CD14-positive monocyte (primary cell): ENCODE results near the gene SALL3. TPM values are rescaled to one million over a fixed set of nuclear protein-coding genes. Genes with fewer than 3 reads are reported as not detected.
"Not testable (repeated sequence)": the region's sequence is repeated elsewhere in the genome, so short reads cannot be mapped to it uniquely, and the experiment has no call there.

Source experiments
- DNase-seq, 3 donors: peaks; one replicate each; pipeline ENCODE4 v3.0.0-alpha.2; 2011 to 2022
- H2AFZ ChIP-seq: 2 replicates; pipeline ENCODE4 v1.6.0; 2012; ENCODE audit warnings: mild to moderate bottlenecking, low read depth, low read length, inconsistent platforms; ENCODE audit not compliant: insufficient read depth, poor library complexity, severe bottlenecking
- H3K27ac ChIP-seq, 2 donors: 1 replicate in 1 of 2; 2 replicates in 1 of 2; pipeline ENCODE4 v1.5.1; 2012 to 2013; ENCODE audit warnings: low read length in 2 of 2, control low read depth in 1 of 2, inconsistent platforms in 1 of 2, low read depth in 1 of 2, mild to moderate bottlenecking in 1 of 2
- H3K27me3 ChIP-seq, 2 donors: one replicate each; pipeline versions ENCODE4 v1.6.0 to v1.6.1; 2011 to 2013; ENCODE audit warnings: low read length in 2 of 2; ENCODE audit not compliant: control insufficient read depth in 2 of 2, insufficient read depth in 2 of 2
- H3K36me3 ChIP-seq, 2 donors: replicated peaks in 1 of 2; 1 replicate in 1 of 2; 2 replicates in 1 of 2; pipeline versions ENCODE4 v1.5.1 to v1.6.1; 2012 to 2013; ENCODE audit warnings: low read length in 2 of 2, control low read depth in 1 of 2, inconsistent platforms in 1 of 2, mild to moderate bottlenecking in 1 of 2; ENCODE audit not compliant: insufficient read depth in 2 of 2, control insufficient read depth in 1 of 2
- H3K4me1 ChIP-seq, 2 donors: 1 replicate in 1 of 2; 2 replicates in 1 of 2; pipeline versions ENCODE4 v1.5.1 to v1.6.1; 2012 to 2013; ENCODE audit warnings: low read length in 2 of 2, control low read depth in 1 of 2, inconsistent platforms in 1 of 2, mild to moderate bottlenecking in 1 of 2, moderate library complexity in 1 of 2; ENCODE audit not compliant: insufficient read depth in 2 of 2, control insufficient read depth in 1 of 2
- H3K4me2 ChIP-seq: replicated peaks from 2 replicates; pipeline ENCODE3; 2012; ENCODE audit warnings: low read length, moderate library complexity, mild to moderate bottlenecking; ENCODE audit not compliant: poor library complexity, severe bottlenecking; ENCODE audit errors: extremely low read depth
- H3K4me3 ChIP-seq, 3 experiments: fragments of 200-600 bp in 1 of 3; sonication (generic) in 1 of 3; replicated peaks in 1 of 3; 1 replicate in 2 of 3; 2 replicates in 1 of 3; pipeline ENCODE4 v1.5.1; 2011 to 2013; ENCODE audit warnings: low read length in 3 of 3, mild to moderate bottlenecking in 3 of 3, control low read depth in 2 of 3, low read depth in 2 of 3, inconsistent platforms in 1 of 3, moderate library complexity in 1 of 3
- H3K79me2 ChIP-seq: 2 replicates; pipeline ENCODE4 v1.6.0; 2012; ENCODE audit warnings: mild to moderate bottlenecking, control low read depth, inconsistent platforms, low read length, moderate library complexity; ENCODE audit not compliant: insufficient read depth
- H3K9ac ChIP-seq: 2 replicates; pipeline ENCODE4 v1.6.0; 2017; ENCODE audit warnings: low read length, mild to moderate bottlenecking; ENCODE audit not compliant: insufficient read depth, poor library complexity, severe bottlenecking
- H3K9me3 ChIP-seq, 2 donors: replicated peaks in 1 of 2; 1 replicate in 1 of 2; 2 replicates in 1 of 2; pipeline versions ENCODE4 v1.5.1 to v1.6.1; 2012 to 2013; ENCODE audit warnings: low read length in 2 of 2, control low read depth in 1 of 2; ENCODE audit not compliant: control insufficient read depth in 1 of 2, insufficient read depth in 1 of 2
- H4K20me1 ChIP-seq: 2 replicates; pipeline ENCODE4 v1.6.0; 2012; ENCODE audit warnings: mild to moderate bottlenecking, low read length, control low read depth, moderate library complexity; ENCODE audit not compliant: insufficient read depth
- H3K27ac Mint-ChIP-seq, 7 donors: one replicate each; pipeline ENCODE4 v1.8.0; 2020; ENCODE audit warnings: mild to moderate bottlenecking in 7 of 7, mixed read lengths in 7 of 7, moderate library complexity in 6 of 7, inconsistent platforms in 2 of 7
- H3K27me3 Mint-ChIP-seq, 3 donors: one replicate each; pipeline ENCODE4 v1.8.0; 2021 to 2022; ENCODE audit warnings: low read depth in 3 of 3, mild to moderate bottlenecking in 3 of 3, mixed read lengths in 3 of 3, moderate library complexity in 3 of 3, inconsistent platforms in 1 of 3
- H3K36me3 Mint-ChIP-seq, 2 donors: one replicate each; pipeline ENCODE4 v1.8.0; 2020; ENCODE audit warnings: mixed read lengths in 2 of 2, inconsistent platforms in 1 of 2, mild to moderate bottlenecking in 1 of 2
- H3K4me1 Mint-ChIP-seq: one replicate; pipeline ENCODE4 v1.8.0; 2020; ENCODE audit warnings: mild to moderate bottlenecking, mixed read lengths
- H3K4me3 Mint-ChIP-seq, 2 donors: one replicate each; pipeline ENCODE4 v1.8.0; 2020; ENCODE audit warnings: mild to moderate bottlenecking in 2 of 2, mixed read lengths in 2 of 2, moderate library complexity in 1 of 2
- H3K9me3 Mint-ChIP-seq, 7 donors: one replicate each; pipeline ENCODE4 v1.8.0; 2020 to 2022; ENCODE audit warnings: mixed read lengths in 7 of 7, mild to moderate bottlenecking in 6 of 7, moderate library complexity in 6 of 7, inconsistent platforms in 2 of 7
- WGBS: methylation state at CpG from one replicate; pipeline ENCODE4 v1.1.5; 2013; ENCODE audit warnings: missing lambda C conversion rate; ENCODE audit not compliant: insufficient coverage; 5-methylcytosine and 5-hydroxymethylcytosine counted together
- intact Hi-C, 2 donors: fragments of 100-400 bp; cut with micrococcal nuclease; formaldehyde crosslinking; loops; one replicate each; pipeline versions ENCODE4 v1.15.0 to v1.15.1; 2023
- polyA plus RNA-seq, 3 donors: library from polyadenylated mRNA; depleted of rRNA in 1 of 3; unstranded in 2 of 3; stranded (reverse) in 1 of 3; fragments of 300-500 nt in 2 of 3; fragments of >200 nt in 1 of 3; fragmentation: Illumina TruSeq in 2 of 3; gene quantifications; 1 replicate in 2 of 3; 2 replicates in 1 of 3; pipeline ENCODE4 v1.2.3, GENCODE V29; 2012 to 2021
- TF ChIP-seq, protein P1 (sequence below): fragments of 200-600 bp; IDR thresholded peaks from one replicate; pipeline ENCODE4 v1.8.0; 2022; ENCODE audit warnings: antibody characterized with exemption, mild to moderate bottlenecking

The SALL3 gene
- polyA plus RNA-seq, 3 donors = not detected

DNA sequence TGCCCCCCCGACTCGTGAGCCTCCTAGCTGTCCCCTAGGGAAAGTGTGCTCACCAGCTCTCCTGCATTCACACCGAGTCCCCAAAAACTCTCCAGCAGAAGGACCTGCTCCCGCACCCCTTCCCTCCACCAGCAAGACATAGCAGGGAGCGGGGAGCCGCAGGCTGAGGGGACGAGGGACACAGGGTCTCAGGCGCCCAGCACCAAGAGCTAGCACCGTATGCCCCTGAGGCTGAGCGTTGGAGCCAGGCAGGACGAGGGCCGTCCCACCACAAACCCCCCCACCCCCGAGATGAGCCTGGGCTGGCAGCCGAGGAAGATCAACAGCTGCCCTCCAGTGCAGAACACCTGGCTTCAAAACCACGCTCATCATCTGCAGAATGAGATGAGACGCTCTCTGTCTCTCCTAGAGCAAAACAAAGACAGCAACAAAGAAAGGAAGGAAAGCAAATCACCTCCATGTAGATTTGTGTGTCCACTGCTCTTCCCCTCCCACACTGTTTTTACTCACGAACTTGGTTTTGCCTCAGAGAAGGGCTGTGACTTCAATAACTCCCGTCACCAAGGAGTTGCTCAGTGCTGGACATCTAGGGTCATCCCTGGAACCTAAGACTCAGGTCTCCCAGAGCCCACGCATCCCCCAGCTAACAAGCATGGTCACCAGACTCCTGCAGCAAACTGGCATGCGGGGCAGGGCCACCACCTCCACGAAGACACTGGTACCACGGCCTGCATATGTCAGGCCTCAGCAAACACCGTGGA is 39.7 kb upstream of the SALL3 start:
- intact Hi-C loops = no loop called here
- Mint-ChIP-seq H3K4me3 (no peak overlapping the region), H3K27me3 (peaks cover 2 to 3% (median 3%) of the 10 kb centered on the region in 3 donors), H3K36me3 (no peaks in the 10 kb centered on the region), H3K9me3 (peaks cover 0 to 15% (median 0%) of the 10 kb centered on the region in 7 donors), H3K27ac (no peak overlapping the region), H3K4me1 (no peaks in the 10 kb centered on the region)
- Histone ChIP-seq H4K20me1 (no peaks in the 10 kb centered on the region), H3K36me3 (no peaks in the 10 kb centered on the region), H3K4me1 (no peaks in the 10 kb centered on the region), H3K27ac (no peak overlapping the region), H3K9ac (no peak overlapping the region), H3K9me3 (no peaks in the 10 kb centered on the region), H3K27me3 (no peaks in the 10 kb centered on the region), H3K4me2 (no peak overlapping the region), H2AFZ (no peak overlapping the region), H3K79me2 (no peaks in the 10 kb centered on the region), H3K4me3 (no peak overlapping the region)
- TF ChIP-seq, protein P1, sequence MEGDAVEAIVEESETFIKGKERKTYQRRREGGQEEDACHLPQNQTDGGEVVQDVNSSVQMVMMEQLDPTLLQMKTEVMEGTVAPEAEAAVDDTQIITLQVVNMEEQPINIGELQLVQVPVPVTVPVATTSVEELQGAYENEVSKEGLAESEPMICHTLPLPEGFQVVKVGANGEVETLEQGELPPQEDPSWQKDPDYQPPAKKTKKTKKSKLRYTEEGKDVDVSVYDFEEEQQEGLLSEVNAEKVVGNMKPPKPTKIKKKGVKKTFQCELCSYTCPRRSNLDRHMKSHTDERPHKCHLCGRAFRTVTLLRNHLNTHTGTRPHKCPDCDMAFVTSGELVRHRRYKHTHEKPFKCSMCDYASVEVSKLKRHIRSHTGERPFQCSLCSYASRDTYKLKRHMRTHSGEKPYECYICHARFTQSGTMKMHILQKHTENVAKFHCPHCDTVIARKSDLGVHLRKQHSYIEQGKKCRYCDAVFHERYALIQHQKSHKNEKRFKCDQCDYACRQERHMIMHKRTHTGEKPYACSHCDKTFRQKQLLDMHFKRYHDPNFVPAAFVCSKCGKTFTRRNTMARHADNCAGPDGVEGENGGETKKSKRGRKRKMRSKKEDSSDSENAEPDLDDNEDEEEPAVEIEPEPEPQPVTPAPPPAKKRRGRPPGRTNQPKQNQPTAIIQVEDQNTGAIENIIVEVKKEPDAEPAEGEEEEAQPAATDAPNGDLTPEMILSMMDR = no peak
- DNase-seq = no peak
- WGBS = 91% methylated on average over 14 of the region's 23 CpGs

DNA sequence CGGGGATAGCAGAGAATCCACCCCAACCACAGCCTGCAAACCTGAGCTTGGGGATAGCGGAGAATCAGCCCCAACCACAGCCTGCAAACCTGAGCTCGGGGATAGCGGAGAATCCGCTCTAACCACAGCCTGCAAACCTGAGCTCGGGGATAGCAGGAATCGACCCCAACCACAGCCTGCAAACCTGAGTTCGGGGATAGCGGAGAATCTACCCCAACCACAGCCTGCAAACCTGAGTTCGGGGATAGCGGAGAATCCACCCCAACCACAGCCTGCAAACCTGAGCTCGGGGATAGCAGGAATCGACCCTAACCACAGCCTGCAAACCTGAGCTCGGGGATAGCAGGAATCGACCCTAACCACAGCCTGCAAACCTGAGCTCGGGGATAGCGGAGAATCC is 37.4 kb upstream of the SALL3 start:
- 91% methylated on average over 11 of the region's 17 CpGs for WGBS
- H3K4me1 ChIP-seq, H4K20me1 ChIP-seq, H3K9me3 ChIP-seq, H3K79me2 ChIP-seq, H3K4me3 ChIP-seq, H3K27me3 Mint-ChIP-seq, DNase-seq, H2AFZ ChIP-seq, H3K4me2 ChIP-seq, H3K36me3 Mint-ChIP-seq, H3K27ac Mint-ChIP-seq, H3K4me1 Mint-ChIP-seq, intact Hi-C loops, H3K36me3 ChIP-seq, H3K4me3 Mint-ChIP-seq, H3K27ac ChIP-seq, H3K27me3 ChIP-seq, H3K9ac ChIP-seq: not testable (repeated sequence)
- peaks cover 0 to 15% (median 1%) of the 10 kb centered on the region in 7 donors for H3K9me3 Mint-ChIP-seq
